ENCODE results near the gene KLHDC10.
"Not testable (repeated sequence)": the region's sequence is repeated elsewhere in the genome, so short reads cannot be mapped to it uniquely, and the experiment has no call there.

KLHDC10 gene

GRCh38 chr7:130069978-130070860 is at the start of gene KLHDC10:
Gene KLHDC10 (plus strand): TSS chr7:130070534. CDS start chr7:130070644, 110 bp downstream.
- Mint-ChIP-seq H3K27ac (peak within 1 kb of the TSS; percentile 84 to 95), H3K9me3 (no peaks in the 10 kb centered on the region), H3K27me3 (no peaks in the 10 kb centered on the region), H3K4me1 (peaks cover 42% of the 10 kb centered on the region), H3K4me3 (peak within 1 kb of the TSS; percentile 89 to 98)
- peak; percentile 89 to 96 for DNase-seq
- peak; percentile 98 for ATAC-seq

GRCh38 chr7:130021105-130021834 is 49.1 kb upstream of the KLHDC10 start:
- DNase-seq, result no peak
- Mint-ChIP-seq H3K4me3 (no peak overlapping the region), H3K4me1 (no peaks in the 10 kb centered on the region), H3K27ac (no peak overlapping the region), H3K27me3 (no peaks in the 10 kb centered on the region), H3K9me3 (no peaks in the 10 kb centered on the region)
- no peak for ATAC-seq

GRCh38 chr7:130022115-130022514 is 48.2 kb upstream of the KLHDC10 start:
- ATAC-seq (no peak), DNase-seq (no peak)
- Mint-ChIP-seq H3K4me1 (no peaks in the 10 kb centered on the region), H3K9me3 (no peaks in the 10 kb centered on the region), H3K27ac (no peak overlapping the region), H3K27me3 (no peaks in the 10 kb centered on the region), H3K4me3 (no peak overlapping the region)

GRCh38 chr7:130022623-130023175 is 47.6 kb upstream of the KLHDC10 start:
- H3K4me3 Mint-ChIP-seq, result no peak overlapping the region
- H3K4me1 Mint-ChIP-seq, result no peaks in the 10 kb centered on the region
- H3K9me3 Mint-ChIP-seq, result no peaks in the 10 kb centered on the region
- no peaks in the 10 kb centered on the region for H3K27me3 Mint-ChIP-seq
- H3K27ac Mint-ChIP-seq, result no peak overlapping the region
- DNase-seq (no peak), ATAC-seq (no peak)

- ATAC-seq (no peak), DNase-seq (no peak)
- H3K4me3 Mint-ChIP-seq, result no peak overlapping the region
Observed at GRCh38 chr7:130024390-130024789, 45.9 kb upstream of the KLHDC10 start.

GRCh38 chr7:130032698-130033097 is 37.6 kb upstream of the KLHDC10 start:
- ATAC-seq (no peak), DNase-seq (no peak)
- no peak overlapping the region for H3K4me3 Mint-ChIP-seq
- no peak overlapping the region for H3K27ac Mint-ChIP-seq
- H3K9me3 Mint-ChIP-seq, result no peaks in the 10 kb centered on the region
- no peaks in the 10 kb centered on the region for H3K4me1 Mint-ChIP-seq
- no peaks in the 10 kb centered on the region for H3K27me3 Mint-ChIP-seq

More at GRCh38 chr7:130024390-130024789, 45.9 kb upstream of the KLHDC10 start:
- no peak overlapping the region for H3K27ac Mint-ChIP-seq
- H3K27me3 Mint-ChIP-seq, result no peaks in the 10 kb centered on the region
- no peaks in the 10 kb centered on the region for H3K4me1 Mint-ChIP-seq
- no peaks in the 10 kb centered on the region for H3K9me3 Mint-ChIP-seq

- Mint-ChIP-seq H3K9me3 (no peaks in the 10 kb centered on the region), H3K4me1 (no peaks in the 10 kb centered on the region), H3K27me3 (no peaks in the 10 kb centered on the region), H3K27ac (no peak overlapping the region), H3K4me3 (no peak overlapping the region)
- ATAC-seq (no peak), DNase-seq (no peak)
Observed at GRCh38 chr7:130037703-130038102, 32.6 kb upstream of the KLHDC10 start.

- no peak overlapping the region for H3K27ac Mint-ChIP-seq
- no peak for DNase-seq
- H3K4me3 Mint-ChIP-seq, result no peak overlapping the region
- no peak for ATAC-seq
- H3K4me1 Mint-ChIP-seq, result no peaks in the 10 kb centered on the region
- H3K27me3 Mint-ChIP-seq, result no peaks in the 10 kb centered on the region
- no peaks in the 10 kb centered on the region for H3K9me3 Mint-ChIP-seq
Observed at GRCh38 chr7:130040576-130040975, 29.8 kb upstream of the KLHDC10 start.

- no peak for DNase-seq
- Mint-ChIP-seq H3K9me3 (no peaks in the 10 kb centered on the region), H3K4me3 (no peak overlapping the region), H3K27me3 (no peaks in the 10 kb centered on the region), H3K4me1 (peaks cover 20% of the 10 kb centered on the region), H3K27ac (no peak overlapping the region)
- ATAC-seq, result no peak
Observed at GRCh38 chr7:130047831-130048230, 22.5 kb upstream of the KLHDC10 start.

GRCh38 chr7:130048906-130049305 is 21.4 kb upstream of the KLHDC10 start:
- Mint-ChIP-seq H3K27ac (no peak overlapping the region), H3K27me3 (no peaks in the 10 kb centered on the region), H3K4me3 (no peak overlapping the region), H3K9me3 (no peaks in the 10 kb centered on the region), H3K4me1 (peaks cover 20% of the 10 kb centered on the region)
- ATAC-seq, result no peak
- no peak for DNase-seq

GRCh38 chr7:130052250-130052649 is 18.1 kb upstream of the KLHDC10 start:
- Mint-ChIP-seq H3K4me1 (peaks cover 20% of the 10 kb centered on the region), H3K4me3 (peak overlapping the region in 1 of 2 donors; percentile 4)
- H3K27ac Mint-ChIP-seq, H3K9me3 Mint-ChIP-seq, H3K27me3 Mint-ChIP-seq, DNase-seq, ATAC-seq: not testable (repeated sequence)

GRCh38 chr7:130055198-130055597 is 15.1 kb upstream of the KLHDC10 start:
- not testable (repeated sequence) for ATAC-seq, DNase-seq, H3K4me1 Mint-ChIP-seq, H3K27me3 Mint-ChIP-seq, H3K4me3 Mint-ChIP-seq, H3K27ac Mint-ChIP-seq, H3K9me3 Mint-ChIP-seq

GRCh38 chr7:130062246-130062645 is 8.1 kb upstream of the KLHDC10 start:
- no peak for DNase-seq
- no peaks in the 10 kb centered on the region for H3K9me3 Mint-ChIP-seq
- ATAC-seq, result no peak
- no peaks in the 10 kb centered on the region for H3K4me1 Mint-ChIP-seq
- H3K27ac Mint-ChIP-seq, result no peak overlapping the region
- H3K4me3 Mint-ChIP-seq, result no peak overlapping the region
- peaks cover 15% of the 10 kb centered on the region for H3K27me3 Mint-ChIP-seq

GRCh38 chr7:130063036-130063435 is 7.3 kb upstream of the KLHDC10 start:
- peak; percentile 82 for ATAC-seq
- no peaks in the 10 kb centered on the region for H3K4me1 Mint-ChIP-seq
- DNase-seq, result peak; percentile 73 to 78
- no peaks in the 10 kb centered on the region for H3K9me3 Mint-ChIP-seq
- peaks cover 15% of the 10 kb centered on the region for H3K27me3 Mint-ChIP-seq
- H3K27ac Mint-ChIP-seq, result no peak overlapping the region
- H3K4me3 Mint-ChIP-seq, result no peak overlapping the region

- peaks cover 15% of the 10 kb centered on the region for H3K27me3 Mint-ChIP-seq
- not testable (repeated sequence) for H3K27ac Mint-ChIP-seq, ATAC-seq, H3K4me1 Mint-ChIP-seq, H3K9me3 Mint-ChIP-seq, H3K4me3 Mint-ChIP-seq, DNase-seq
Observed at GRCh38 chr7:130064580-130064926, 5.8 kb upstream of the KLHDC10 start.

Data from stimulated activated naive CD8-positive, alpha-beta T cell treated with anti-CD3 and anti-CD28 coated beads, Interleukin-15, amount 100 ng/mL, for 72 hours (primary cell).